HG02884 (cell line): ENCODE data around the gene TFAP2E.

Source experiments
- ATAC-seq: cut with Tn5 transposase; IDR thresholded peaks from one replicate; pipeline ENCODE4 v1.9.1; 2021; ENCODE audit warnings: mild to moderate bottlenecking, moderate library complexity; ENCODE audit not compliant: unreplicated experiment

Gene TFAP2E

GRCh38 chr1:35592991-35593769 lies 20.1 kb downstream of the TFAP2E start:
- ATAC-seq: no peak

- ATAC-seq: no peak
These were observed 21.1 kb downstream of the TFAP2E start for GRCh38 chr1:35594005-35594760.

- ATAC-seq: no peak
These were observed 22.6 kb downstream of the TFAP2E start for GRCh38 chr1:35595684-35596083.

GRCh38 chr1:35597870-35598269 lies 24.8 kb downstream of the TFAP2E start:
- ATAC-seq: no peak

- ATAC-seq: no peak
These were observed 25.8 kb downstream of the TFAP2E start for GRCh38 chr1:35598895-35599294.

GRCh38 chr1:35599411-35599810 lies 26.3 kb downstream of the TFAP2E start:
- no peak for ATAC-seq

GRCh38 chr1:35600593-35600992 lies 27.5 kb downstream of the TFAP2E start:
- ATAC-seq: no peak

- no peak for ATAC-seq
These were observed 30.4 kb downstream of the TFAP2E start for GRCh38 chr1:35603468-35603867.

GRCh38 chr1:35603941-35604340 lies 30.8 kb downstream of the TFAP2E start:
- ATAC-seq: no peak

GRCh38 chr1:35605071-35605866 lies 32.2 kb downstream of the TFAP2E start:
- ATAC-seq: no peak

- ATAC-seq: no peak
These were observed 32.7 kb downstream of the TFAP2E start for GRCh38 chr1:35605867-35606182.

- ATAC-seq: no peak
These were observed 38.5 kb downstream of the TFAP2E start for GRCh38 chr1:35611655-35612054.

- ATAC-seq: no peak
These were observed 42.3 kb downstream of the TFAP2E start for GRCh38 chr1:35615440-35615839.

- no peak for ATAC-seq
These were observed 46.4 kb downstream of the TFAP2E start for GRCh38 chr1:35619237-35620121.

GRCh38 chr1:35622510-35623178 lies 49.5 kb downstream of the TFAP2E start:
- ATAC-seq: no peak

GRCh38 chr1:35623832-35624231 lies 50.7 kb downstream of the TFAP2E start:
- ATAC-seq: no peak

- ATAC-seq: no peak
These were observed 55.9 kb downstream of the TFAP2E start for GRCh38 chr1:35629051-35629450.

GRCh38 chr1:35631396-35631795 lies 58.3 kb downstream of the TFAP2E start:
- no peak for ATAC-seq

GRCh38 chr1:35633547-35633946 lies 60.4 kb downstream of the TFAP2E start:
- ATAC-seq: no peak

GRCh38 chr1:35637401-35637809 lies 64.3 kb downstream of the TFAP2E start:
- ATAC-seq: no peak
